Measurements from ENCODE around the gene LHCGR. TPM values are rescaled to one million over a fixed set of nuclear protein-coding genes. Genes with fewer than 3 reads are reported as not detected.

LHCGR gene
- total and polyA plus RNA-seq, 2 experiments from 2014 or later, result 0.45 to 0.66 TPM

- TF ChIP-seq, protein P1, sequence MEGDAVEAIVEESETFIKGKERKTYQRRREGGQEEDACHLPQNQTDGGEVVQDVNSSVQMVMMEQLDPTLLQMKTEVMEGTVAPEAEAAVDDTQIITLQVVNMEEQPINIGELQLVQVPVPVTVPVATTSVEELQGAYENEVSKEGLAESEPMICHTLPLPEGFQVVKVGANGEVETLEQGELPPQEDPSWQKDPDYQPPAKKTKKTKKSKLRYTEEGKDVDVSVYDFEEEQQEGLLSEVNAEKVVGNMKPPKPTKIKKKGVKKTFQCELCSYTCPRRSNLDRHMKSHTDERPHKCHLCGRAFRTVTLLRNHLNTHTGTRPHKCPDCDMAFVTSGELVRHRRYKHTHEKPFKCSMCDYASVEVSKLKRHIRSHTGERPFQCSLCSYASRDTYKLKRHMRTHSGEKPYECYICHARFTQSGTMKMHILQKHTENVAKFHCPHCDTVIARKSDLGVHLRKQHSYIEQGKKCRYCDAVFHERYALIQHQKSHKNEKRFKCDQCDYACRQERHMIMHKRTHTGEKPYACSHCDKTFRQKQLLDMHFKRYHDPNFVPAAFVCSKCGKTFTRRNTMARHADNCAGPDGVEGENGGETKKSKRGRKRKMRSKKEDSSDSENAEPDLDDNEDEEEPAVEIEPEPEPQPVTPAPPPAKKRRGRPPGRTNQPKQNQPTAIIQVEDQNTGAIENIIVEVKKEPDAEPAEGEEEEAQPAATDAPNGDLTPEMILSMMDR (conservative IDR thresholded peaks at IDR 0.05; ENCODE audit: low read depth in 2 of 2), result no peak
Measured at GRCh38 chr2:48722391-48722790, 33.1 kb downstream of the LHCGR start (continued).

GRCh38 chr2:48721158-48721557 is 34.4 kb downstream of the LHCGR start:
- Histone ChIP-seq H4K20me1 (replicated peaks; ENCODE audit: insufficient read depth) (no peaks in the 10 kb centered on the region), H2AFZ (no peak overlapping the region), H3K36me3 (ENCODE audit: insufficient read depth) (no peaks in the 10 kb centered on the region), H3K79me2 (replicated peaks; ENCODE audit: insufficient read depth) (no peaks in the 10 kb centered on the region), H3K27ac (ENCODE audit: low read depth) (no peak overlapping the region), H3K4me1 (ENCODE audit: insufficient read depth) (0 out of 2 replicates have a peak, but pooled peaks cover 4% of the 10 kb centered on the region), H3K9me2 (ENCODE audit: insufficient read depth) (no peaks in the 10 kb centered on the region), H3K27me3 (ENCODE audit: insufficient read depth) (no peaks in the 10 kb centered on the region), H3F3A (replicated peaks; ENCODE audit: low read depth) (no peaks in the 10 kb centered on the region), H3K4me3 (no peak overlapping the region), H3K4me2 (no peak overlapping the region)
- Mint-ChIP-seq H3K36me3 (ENCODE audit: low read depth) (no peaks in the 10 kb centered on the region), H3K4me3 (no peak overlapping the region), H3K27me3 (ENCODE audit: insufficient read depth, low read depth, poor library complexity) (peaks cover 5% of the 10 kb centered on the region), H3K4me1 (peaks cover 11% of the 10 kb centered on the region), H3K9me3 (no peaks in the 10 kb centered on the region), H3K27ac (no peak overlapping the region)
- ATAC-seq (no peak), DNase-seq (ENCODE audit: low spot score) (no peak)
- TF ChIP-seq ETS1 (IDR thresholded peaks at IDR 0.05) (no peak), ZNF331 (CRISPR knock-in tag; IDR thresholded peaks at IDR 0.05; ENCODE audit: low read depth) (no peak), STAT1 (IDR thresholded peaks at IDR 0.05; ENCODE audit: unreplicated experiment) (no peak), ZNF114 (CRISPR knock-in tag; IDR thresholded peaks at IDR 0.05) (no peak), EZH2 (IDR thresholded peaks at IDR 0.05; ENCODE audit: low read depth, unreplicated experiment) (no peak), CREB1 (CRISPR knock-in tag; IDR thresholded peaks at IDR 0.05; ENCODE audit: low read depth) (no peak)
- TF ChIP-seq, protein P1 (conservative IDR thresholded peaks at IDR 0.05; ENCODE audit: low read depth in 2 of 2), result no peak

GRCh38 chr2:48719480-48720177 is 35.9 kb downstream of the LHCGR start:
- Mint-ChIP-seq H3K27me3 (ENCODE audit: insufficient read depth, low read depth, poor library complexity) (peaks cover 5% of the 10 kb centered on the region), H3K36me3 (ENCODE audit: low read depth) (no peaks in the 10 kb centered on the region), H3K4me3 (no peak overlapping the region), H3K4me1 (peaks cover 23% of the 10 kb centered on the region), H3K9me3 (no peaks in the 10 kb centered on the region), H3K27ac (no peak overlapping the region)
- no peaks in the 10 kb centered on the region for H3K9me2 ChIP-seq (ENCODE audit: insufficient read depth)
- no peak overlapping the region for H2AFZ ChIP-seq
- H3K79me2 ChIP-seq (replicated peaks; ENCODE audit: insufficient read depth), result no peaks in the 10 kb centered on the region
- 0 out of 2 replicates have a peak, but pooled peaks cover 8% of the 10 kb centered on the region for H3K4me1 ChIP-seq (ENCODE audit: insufficient read depth)
- no peaks in the 10 kb centered on the region for H3K27me3 ChIP-seq (ENCODE audit: insufficient read depth)
- no peak overlapping the region for H3K4me2 ChIP-seq
- no peak overlapping the region for H3K4me3 ChIP-seq
- H3K27ac ChIP-seq (ENCODE audit: low read depth), result no peak overlapping the region
- ATAC-seq (no peak), DNase-seq (ENCODE audit: low spot score) (no peak)
- H3F3A ChIP-seq (replicated peaks; ENCODE audit: low read depth), result no peaks in the 10 kb centered on the region
- H3K36me3 ChIP-seq (ENCODE audit: insufficient read depth), result no peaks in the 10 kb centered on the region
- H4K20me1 ChIP-seq (replicated peaks; ENCODE audit: insufficient read depth), result no peaks in the 10 kb centered on the region
- TF ChIP-seq JUNB (IDR thresholded peaks at IDR 0.05; ENCODE audit: unreplicated experiment) (no peak), ZNF114 (CRISPR knock-in tag; IDR thresholded peaks at IDR 0.05) (no peak), ZNF331 (CRISPR knock-in tag; IDR thresholded peaks at IDR 0.05; ENCODE audit: low read depth) (no peak), STAT1 (IDR thresholded peaks at IDR 0.05; ENCODE audit: unreplicated experiment) (no peak), CREB1 (CRISPR knock-in tag; IDR thresholded peaks at IDR 0.05; ENCODE audit: low read depth) (no peak), ETS1 (IDR thresholded peaks at IDR 0.05) (no peak), EZH2 (IDR thresholded peaks at IDR 0.05; ENCODE audit: low read depth, unreplicated experiment) (no peak), EZH2phosphoT487 (IDR thresholded peaks at IDR 0.05; ENCODE audit: unreplicated experiment) (no peak)

Data from GM23338 (cell line).